Activated T-helper 2 cell treated with anti-CD3 and anti-CD28 coated beads, Interferon-gamma antibody, Interleukin-2, Interleukin-4, amounts not matched to agents 10 μg/mL and 5 μg/mL and 100 μg/mL, durations not matched to agents 14 hours and 24 hours and 36 hours (primary cell): ENCODE measurements around the gene ZNF775. TPM values are rescaled to one million over a fixed set of nuclear protein-coding genes. Genes with fewer than 3 reads are reported as not detected.
A peak's percentile ranks its signal among the peaks of the same experiment; 100 is the strongest.

ENCODE experiments used
- DNase-seq: peaks from one replicate; pipeline ENCODE4 v3.0.0; 2021; ENCODE audit warnings: low spot score
- H3K27ac Mint-ChIP-seq: one replicate; pipeline ENCODE4 v1.8.0; 2021; ENCODE audit warnings: mixed read lengths
- H3K27me3 Mint-ChIP-seq: one replicate; pipeline ENCODE4 v1.8.0; 2021; ENCODE audit warnings: low read depth, mixed read lengths
- H3K36me3 Mint-ChIP-seq: one replicate; pipeline ENCODE4 v1.8.0; 2021; ENCODE audit warnings: low read depth, mixed read lengths
- H3K4me1 Mint-ChIP-seq: one replicate; pipeline ENCODE4 v1.8.0; 2021; ENCODE audit warnings: low read depth, mixed read lengths
- H3K4me3 Mint-ChIP-seq: one replicate; pipeline ENCODE4 v1.8.0; 2021; ENCODE audit warnings: low read depth, mild to moderate bottlenecking, moderate library complexity, mixed read lengths
- H3K9me3 Mint-ChIP-seq: one replicate; pipeline ENCODE4 v1.8.0; 2021; ENCODE audit warnings: mixed read lengths
- intact Hi-C: fragments of 100-400 bp; cut with micrococcal nuclease; formaldehyde crosslinking; loops from one replicate; pipeline ENCODE4 v1.15.1; 2023
- total RNA-seq: library from RNA; stranded (reverse); gene quantifications from 2 replicates; pipeline ENCODE4 v1.2.3, GENCODE V29; 2022

ZNF775 gene
- total RNA-seq, 1 donor from 2014 or later, result 4.5 TPM

DNA sequence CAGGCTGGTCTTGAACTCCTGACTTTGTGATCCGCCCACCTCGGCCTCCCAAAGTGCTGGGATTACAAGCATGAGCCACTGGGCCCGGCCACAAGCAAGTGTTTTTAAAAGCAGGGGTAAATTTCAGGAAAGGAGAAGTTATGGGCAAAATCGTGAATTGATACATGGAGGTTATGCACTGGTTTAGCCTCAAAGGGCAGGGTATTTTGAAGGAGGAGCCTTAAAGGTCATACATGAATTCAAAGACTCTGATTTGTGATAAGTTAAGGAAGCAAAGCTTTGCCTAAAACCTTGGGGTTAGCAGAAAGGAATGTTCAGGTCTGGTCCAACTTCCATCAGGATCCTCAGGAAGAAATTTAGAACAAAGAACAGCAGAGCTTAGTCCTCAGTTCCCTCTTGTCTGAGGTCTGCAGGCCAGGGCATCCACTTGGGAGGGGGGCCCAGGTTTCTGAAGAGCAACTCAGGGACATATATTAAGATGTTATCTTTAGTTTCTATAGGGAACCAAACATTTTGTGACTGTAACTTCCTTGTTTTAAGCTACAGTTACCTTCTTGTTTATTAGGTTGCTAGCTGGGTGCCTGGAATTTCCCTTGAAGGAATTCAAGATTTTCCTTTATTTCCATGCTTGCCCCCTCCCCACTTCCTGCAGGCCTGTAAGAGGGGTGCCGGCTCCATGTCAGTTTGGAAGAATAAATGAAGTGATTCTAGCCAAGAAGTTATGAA is 13.3 kb upstream of the ZNF775 start:
- intact Hi-C loops, result no loop called here
- Mint-ChIP-seq H3K4me3 (peak overlapping the region; percentile 8), H3K4me1 (peaks cover 35% of the 10 kb centered on the region)

GRCh38 chr7:150367677-150368095 is 11.4 kb upstream of the ZNF775 start:
- no peaks in the 10 kb centered on the region for H3K27me3 Mint-ChIP-seq
- peaks cover 36% of the 10 kb centered on the region for H3K4me1 Mint-ChIP-seq
- DNase-seq, result no peak
- intact Hi-C loops, result loop anchor here (1.0 to 2.0 kb wide), 3 partner anchors 10 to 53 kb away; partner anchors contain the start of genes ACTR3C and LRRC61
- peaks cover 18% of the 10 kb centered on the region for H3K36me3 Mint-ChIP-seq
- no peaks in the 10 kb centered on the region for H3K9me3 Mint-ChIP-seq
- peak overlapping the region; percentile 85 for H3K27ac Mint-ChIP-seq
- H3K4me3 Mint-ChIP-seq, result peak overlapping the region; percentile 84

More for the DNA sequence above, 13.3 kb upstream of the ZNF775 start:
- Mint-ChIP-seq H3K27ac (no peak overlapping the region), H3K9me3 (no peaks in the 10 kb centered on the region), H3K36me3 (peaks cover 12% of the 10 kb centered on the region), H3K27me3 (no peaks in the 10 kb centered on the region)
- no peak for DNase-seq

DNA sequence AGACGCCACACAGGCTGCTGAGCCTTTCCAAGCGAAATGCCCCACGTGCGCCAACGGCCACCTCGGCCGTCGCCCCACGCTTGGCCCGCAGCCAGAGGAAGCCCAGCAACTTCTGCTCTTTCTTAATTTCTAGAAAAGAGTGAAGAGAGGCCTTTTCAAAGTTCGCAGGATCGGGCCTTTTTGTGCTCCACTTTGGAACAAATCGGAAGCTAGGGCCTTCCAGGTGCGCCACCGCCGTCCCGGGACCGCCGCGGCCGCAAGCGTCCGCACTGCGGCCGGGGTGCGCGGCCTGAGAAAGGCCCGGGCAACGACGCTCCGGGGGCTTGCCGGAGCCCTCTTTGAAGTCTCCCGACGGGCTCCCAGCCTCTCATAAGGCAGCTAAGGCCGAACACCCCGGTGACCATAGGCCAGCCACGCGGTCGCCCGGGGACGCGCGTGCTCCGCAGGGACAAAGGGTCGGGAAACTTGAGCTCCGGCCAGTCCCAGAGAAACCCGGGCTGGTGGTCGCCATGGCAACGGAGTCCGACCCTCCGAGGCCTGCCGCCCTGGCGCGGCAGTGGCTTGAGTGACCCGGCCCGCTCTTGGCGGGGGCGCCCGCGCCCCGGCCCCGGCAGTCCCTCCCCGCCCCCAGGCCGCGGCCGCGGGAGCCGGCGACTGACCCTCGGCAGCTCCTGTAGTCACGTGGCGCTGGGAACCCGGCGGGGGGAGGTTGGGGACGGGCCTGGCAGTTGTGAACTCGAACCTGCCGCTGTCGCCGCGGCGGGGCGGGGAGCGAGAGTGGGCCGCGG is 10.8 kb upstream of the ZNF775 start, which contains the start of gene REPIN1:
TSS of gene REPIN1 (plus strand) at position 727 of the 788 bp plus-strand sequence. CDS start 890 bp downstream, outside the sequence.
- H3K4me1 Mint-ChIP-seq, result peaks cover 36% of the 10 kb centered on the region
- H3K36me3 Mint-ChIP-seq, result peaks cover 23% of the 10 kb centered on the region
- no peaks in the 10 kb centered on the region for H3K9me3 Mint-ChIP-seq
- peak within 1 kb of the TSS; percentile 94 for H3K27ac Mint-ChIP-seq
- DNase-seq, result peak; percentile 75
- peak within 1 kb of the TSS; percentile 94 for H3K4me3 Mint-ChIP-seq
- intact Hi-C loops, result loop anchor here (1.0 to 2.0 kb wide), 3 partner anchors 11 to 53 kb away; partner anchors contain the start of genes ACTR3C and LRRC61
- H3K27me3 Mint-ChIP-seq, result no peaks in the 10 kb centered on the region

- H3K9me3 Mint-ChIP-seq, result no peaks in the 10 kb centered on the region
- intact Hi-C loops, result loop anchor here (1.0 to 2.0 kb wide), 4 partner anchors 10 to 52 kb away; partner anchors contain the start of genes ACTR3C, LRRC61 and ZNF775
- peaks cover 34% of the 10 kb centered on the region for H3K4me1 Mint-ChIP-seq
- H3K27me3 Mint-ChIP-seq, result no peaks in the 10 kb centered on the region
- H3K27ac Mint-ChIP-seq, result peak overlapping the region; percentile 94
- H3K4me3 Mint-ChIP-seq, result peak overlapping the region; percentile 94
- no peak for DNase-seq
- peaks cover 32% of the 10 kb centered on the region for H3K36me3 Mint-ChIP-seq
Measured at GRCh38 chr7:150368884-150369747, 10.0 kb upstream of the ZNF775 start.

- H3K9me3 Mint-ChIP-seq, result no peaks in the 10 kb centered on the region
- H3K27me3 Mint-ChIP-seq, result no peaks in the 10 kb centered on the region
- H3K4me1 Mint-ChIP-seq, result peaks cover 36% of the 10 kb centered on the region
- no peak for DNase-seq
- peak overlapping the region; percentile 94 for H3K4me3 Mint-ChIP-seq
- intact Hi-C loops, result loop anchor here (1.0 to 2.0 kb wide), 3 partner anchors 9 to 51 kb away; partner anchors contain the start of genes ACTR3C, LRRC61 and ZNF775
- H3K36me3 Mint-ChIP-seq, result peaks cover 40% of the 10 kb centered on the region
- H3K27ac Mint-ChIP-seq, result peak overlapping the region; percentile 94
Measured at GRCh38 chr7:150369748-150370501, 9.2 kb upstream of the ZNF775 start.

- H3K27ac Mint-ChIP-seq, result no peak overlapping the region
- DNase-seq, result no peak
- H3K36me3 Mint-ChIP-seq, result peaks cover 44% of the 10 kb centered on the region
- no peaks in the 10 kb centered on the region for H3K9me3 Mint-ChIP-seq
- no peaks in the 10 kb centered on the region for H3K27me3 Mint-ChIP-seq
- intact Hi-C loops, result no loop called here
- H3K4me3 Mint-ChIP-seq, result peak overlapping the region; percentile 94
- peaks cover 34% of the 10 kb centered on the region for H3K4me1 Mint-ChIP-seq
Measured at GRCh38 chr7:150370612-150371071, 8.5 kb upstream of the ZNF775 start.

DNA sequence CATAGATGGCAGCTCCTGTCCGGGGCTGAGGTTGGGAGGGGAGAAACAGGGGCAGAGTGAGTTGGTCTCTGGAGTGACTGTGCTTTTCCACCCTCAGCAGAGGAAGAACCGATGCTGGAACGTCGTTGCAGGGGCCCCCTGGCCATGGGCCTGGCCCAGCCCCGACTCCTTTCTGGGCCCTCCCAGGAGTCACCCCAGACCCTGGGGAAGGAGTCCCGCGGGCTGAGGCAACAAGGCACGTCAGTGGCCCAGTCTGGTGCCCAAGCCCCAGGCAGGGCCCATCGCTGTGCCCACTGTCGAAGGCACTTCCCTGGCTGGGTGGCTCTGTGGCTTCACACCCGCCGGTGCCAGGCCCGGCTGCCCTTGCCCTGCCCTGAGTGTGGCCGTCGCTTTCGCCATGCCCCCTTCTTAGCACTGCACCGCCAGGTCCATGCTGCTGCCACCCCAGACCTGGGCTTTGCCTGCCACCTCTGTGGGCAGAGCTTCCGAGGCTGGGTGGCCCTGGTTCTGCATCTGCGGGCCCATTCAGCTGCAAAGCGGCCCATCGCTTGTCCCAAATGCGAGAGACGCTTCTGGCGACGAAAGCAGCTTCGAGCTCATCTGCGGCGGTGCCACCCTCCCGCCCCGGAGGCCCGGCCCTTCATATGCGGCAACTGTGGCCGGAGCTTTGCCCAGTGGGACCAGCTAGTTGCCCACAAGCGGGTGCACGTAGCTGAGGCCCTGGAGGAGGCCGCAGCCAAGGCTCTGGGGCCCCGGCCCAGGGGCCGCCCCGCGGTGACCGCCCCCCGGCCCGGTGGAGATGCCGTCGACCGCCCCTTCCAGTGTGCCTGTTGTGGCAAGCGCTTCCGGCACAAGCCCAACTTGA is 7.8 kb upstream of the ZNF775 start:
- peaks cover 51% of the 10 kb centered on the region for H3K36me3 Mint-ChIP-seq
- intact Hi-C loops, result no loop called here
- no peak overlapping the region for H3K4me3 Mint-ChIP-seq
- no peak for DNase-seq
- peaks cover 35% of the 10 kb centered on the region for H3K4me1 Mint-ChIP-seq
- no peaks in the 10 kb centered on the region for H3K9me3 Mint-ChIP-seq
- no peak overlapping the region for H3K27ac Mint-ChIP-seq
- no peaks in the 10 kb centered on the region for H3K27me3 Mint-ChIP-seq

GRCh38 chr7:150371996-150372270 is 7.2 kb upstream of the ZNF775 start:
- no peaks in the 10 kb centered on the region for H3K9me3 Mint-ChIP-seq
- no peak overlapping the region for H3K27ac Mint-ChIP-seq
- DNase-seq, result no peak
- intact Hi-C loops, result no loop called here
- H3K4me3 Mint-ChIP-seq, result no peak overlapping the region
- peaks cover 39% of the 10 kb centered on the region for H3K4me1 Mint-ChIP-seq
- peaks cover 52% of the 10 kb centered on the region for H3K36me3 Mint-ChIP-seq
- H3K27me3 Mint-ChIP-seq, result no peaks in the 10 kb centered on the region

- Mint-ChIP-seq H3K4me3 (no peak overlapping the region), H3K9me3 (no peaks in the 10 kb centered on the region), H3K36me3 (peaks cover 52% of the 10 kb centered on the region), H3K4me1 (peaks cover 41% of the 10 kb centered on the region), H3K27ac (no peak overlapping the region), H3K27me3 (no peaks in the 10 kb centered on the region)
- intact Hi-C loops, result no loop called here
- DNase-seq, result no peak
Measured at GRCh38 chr7:150372271-150373048, 6.7 kb upstream of the ZNF775 start.

DNA sequence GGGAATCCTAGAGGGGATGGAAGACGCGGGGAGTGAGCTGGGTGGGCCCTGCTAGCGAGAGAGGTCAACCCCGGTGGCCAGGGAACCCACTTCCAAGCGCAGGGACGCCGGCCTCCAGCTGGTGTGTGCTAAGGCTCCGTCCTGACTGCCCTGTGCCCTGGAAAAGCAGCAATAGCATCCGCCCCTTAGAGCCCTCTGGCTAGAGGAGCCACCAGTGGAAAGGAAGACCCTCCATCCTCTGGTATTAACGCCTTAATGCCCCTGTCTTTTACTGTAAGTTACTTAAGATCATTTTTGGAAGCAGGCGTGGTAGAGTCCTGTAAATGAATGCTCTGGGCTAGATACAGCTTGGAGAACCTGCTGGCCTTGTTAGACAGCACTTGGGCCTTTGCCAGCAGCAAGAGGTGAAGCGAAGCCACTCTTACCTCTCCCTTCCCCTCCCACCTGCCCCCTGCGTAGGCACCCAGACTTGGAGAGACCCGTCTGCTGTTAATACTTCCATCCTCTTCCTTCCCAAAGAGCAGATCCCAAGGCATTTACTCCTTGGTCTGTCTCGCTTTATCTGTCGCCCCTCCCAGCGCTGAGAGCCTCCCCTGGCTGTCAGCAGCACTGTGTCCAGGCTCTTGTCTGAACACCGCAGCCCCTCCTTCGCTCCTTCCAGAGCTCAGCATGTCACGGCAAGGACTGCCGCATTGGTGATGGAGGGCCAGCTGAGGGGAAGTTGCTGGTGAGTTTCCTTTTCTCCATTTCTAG is 5.9 kb upstream of the ZNF775 start:
- Mint-ChIP-seq H3K27me3 (no peaks in the 10 kb centered on the region), H3K27ac (no peak overlapping the region), H3K4me3 (no peak overlapping the region), H3K36me3 (peaks cover 52% of the 10 kb centered on the region), H3K9me3 (no peaks in the 10 kb centered on the region), H3K4me1 (peaks cover 45% of the 10 kb centered on the region)
- intact Hi-C loops, result no loop called here
- no peak for DNase-seq
